Kidney glomerular epithelial cell (primary cell): ENCODE measurements around the gene CAPZB.

ENCODE experiments used
- DNase-seq: peaks from one replicate; lab custom pipeline; 2025; lab: John Stamatoyannopoulos, UW

CAPZB gene

DNA sequence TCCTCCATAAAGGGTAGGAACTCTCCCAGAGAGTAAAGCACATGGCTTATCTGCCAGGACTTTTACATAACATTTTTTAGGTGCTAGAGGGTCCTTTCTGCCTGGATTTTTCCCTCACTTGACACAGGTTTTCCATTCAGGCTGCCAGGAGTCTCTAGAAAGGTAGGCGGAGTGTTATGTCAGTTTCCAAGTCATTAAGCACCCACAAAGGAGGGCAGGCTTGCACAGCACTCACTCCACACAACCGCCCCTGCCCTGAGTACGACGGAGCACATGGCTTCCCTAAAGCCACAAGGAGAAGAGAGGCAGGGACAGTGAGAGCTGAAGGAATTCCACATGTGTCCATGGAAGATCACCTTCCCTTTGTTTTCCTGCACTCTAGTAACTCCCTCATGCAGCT is 55.7 kb downstream of the CAPZB start:
- DNase-seq, result peak; percentile 67

DNA sequence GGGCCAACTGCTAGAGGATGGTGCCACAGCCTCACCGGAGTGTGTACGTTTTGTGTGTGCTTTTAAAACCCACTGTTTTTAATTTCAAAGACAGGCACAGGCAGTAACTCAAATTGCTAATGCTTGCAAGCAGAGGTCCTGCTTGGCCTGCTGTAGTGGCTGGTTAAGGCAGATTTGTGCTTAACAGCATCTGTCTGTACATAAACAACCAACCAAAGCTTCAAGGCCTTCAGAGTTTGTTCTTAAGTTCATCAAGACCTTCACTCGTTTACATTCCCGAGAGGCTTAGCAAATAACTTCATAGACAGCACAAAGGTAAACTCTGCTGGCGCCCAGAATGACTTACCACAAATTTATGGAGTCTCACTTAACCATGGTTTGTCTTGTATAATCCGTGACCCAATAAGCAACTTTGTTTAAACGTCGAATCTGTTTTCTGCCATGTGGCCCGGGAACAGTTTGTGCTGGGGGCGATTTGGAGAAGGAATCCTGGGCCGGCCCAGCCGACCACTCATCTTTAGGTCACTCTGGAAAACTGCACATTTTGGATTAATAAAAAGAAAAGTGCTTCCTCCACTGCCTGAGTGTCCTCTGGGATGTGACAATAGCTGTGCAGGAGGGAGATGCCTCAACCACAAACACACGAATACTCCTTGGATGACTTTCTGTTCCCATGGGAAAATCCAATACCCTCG is 58.1 kb downstream of the CAPZB start:
- DNase-seq, result no peak

DNA sequence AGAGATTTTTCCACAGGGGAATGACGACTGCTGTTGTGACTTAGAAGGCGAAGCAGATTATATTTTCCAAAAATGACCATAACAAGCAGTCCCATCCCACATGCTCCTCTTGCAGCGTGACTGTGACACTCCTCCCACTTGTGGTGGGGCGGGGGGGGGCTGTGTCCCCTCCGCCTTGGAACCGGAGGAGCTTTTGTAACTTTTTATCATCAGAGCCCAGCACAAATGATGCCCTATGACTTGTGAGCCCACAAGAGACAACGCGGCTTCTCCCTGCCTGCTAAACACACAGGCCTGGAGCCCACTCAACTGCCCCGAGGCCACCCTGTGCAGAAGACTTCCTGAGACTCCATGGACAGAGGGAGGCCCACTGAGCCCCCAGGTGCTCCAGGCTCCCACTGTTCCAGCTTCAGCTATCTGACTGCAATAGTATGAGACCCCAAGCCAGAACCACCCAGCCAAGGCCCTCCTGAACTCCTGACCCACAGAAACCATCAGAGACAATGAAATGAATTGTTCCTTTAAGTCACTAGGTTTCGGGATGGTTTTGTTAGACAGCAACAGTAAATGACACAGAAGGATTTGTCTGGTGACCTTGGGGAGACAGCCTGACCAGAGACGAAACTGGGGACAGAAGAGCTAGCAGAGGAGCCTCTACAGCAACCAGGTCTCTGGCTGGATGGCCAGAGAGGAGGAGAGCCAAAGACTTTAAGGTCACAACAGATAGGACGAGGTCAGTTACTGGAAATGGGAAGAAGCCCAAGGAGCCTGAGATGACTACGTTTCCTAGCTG is 58.8 kb downstream of the CAPZB start:
- no peak for DNase-seq

DNA sequence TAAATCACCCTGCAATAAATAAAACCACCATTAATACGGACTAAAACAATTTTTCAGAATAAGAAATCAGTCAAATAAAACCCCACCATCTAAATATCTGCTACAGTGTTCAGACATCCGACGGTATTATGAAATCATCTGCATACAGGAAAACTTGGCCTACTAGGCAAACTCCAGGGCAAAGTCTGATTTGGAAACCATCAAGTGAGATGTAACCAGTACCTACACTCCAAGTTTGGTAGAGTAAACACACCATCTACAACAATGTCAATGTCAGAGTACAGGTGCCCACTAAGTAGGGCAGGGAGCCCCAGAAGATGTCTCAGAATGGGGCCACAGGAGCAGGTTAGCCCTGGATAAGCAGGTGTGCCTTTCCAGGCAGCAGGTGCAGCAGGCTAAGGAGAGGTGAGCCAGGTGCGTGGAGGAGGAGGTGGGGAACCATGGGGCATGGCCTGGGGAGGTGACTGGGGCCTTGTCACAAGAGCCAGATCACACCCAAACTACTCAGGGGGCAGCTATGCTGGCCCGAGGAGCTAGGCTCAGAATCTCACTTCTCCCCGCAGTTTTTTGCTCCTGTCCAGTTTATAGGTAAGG is 59.6 kb downstream of the CAPZB start:
- no peak for DNase-seq

DNA sequence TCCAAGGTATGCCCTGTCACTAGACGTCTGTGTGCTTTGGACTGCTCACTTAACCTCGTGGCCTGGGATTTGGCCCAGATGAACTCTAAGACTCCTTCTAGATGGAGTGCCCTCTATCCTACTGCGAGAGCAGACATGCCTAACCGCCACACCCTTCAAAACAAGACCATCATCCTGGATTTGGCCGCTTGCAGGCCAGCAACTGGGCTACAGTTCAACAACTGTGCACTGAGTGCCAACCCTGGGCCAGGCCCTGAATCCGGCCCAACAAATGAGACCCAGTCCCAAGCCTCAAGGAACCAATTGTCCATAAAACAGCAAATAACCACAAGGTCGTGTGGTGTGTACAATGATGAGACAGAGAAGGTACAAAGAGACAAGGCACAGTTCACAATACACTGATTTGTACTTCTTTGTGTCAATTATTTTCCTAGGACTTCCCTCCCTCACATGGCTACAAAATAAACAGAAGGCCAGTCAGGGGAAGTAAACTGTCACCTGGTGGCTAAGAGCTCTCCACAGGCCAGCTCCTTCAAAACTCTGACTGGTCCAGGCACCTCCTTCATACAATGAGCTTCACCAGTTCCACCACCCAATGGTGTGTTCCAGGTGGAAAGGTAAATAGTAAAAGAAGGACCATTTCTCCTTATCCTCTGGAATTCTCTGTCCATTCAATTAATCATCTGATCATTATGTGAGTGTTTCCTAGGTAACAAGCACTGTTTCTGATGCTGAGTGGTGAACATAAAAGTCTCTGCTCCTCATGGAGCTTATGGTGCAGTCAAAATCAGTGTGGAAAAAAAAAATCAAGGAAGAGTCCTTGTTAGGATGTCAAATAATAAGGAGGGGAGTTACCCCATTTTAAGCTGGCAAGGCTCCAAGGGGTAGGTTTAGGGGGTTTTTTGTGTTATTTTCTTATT is 60.4 kb downstream of the CAPZB start:
- no peak for DNase-seq

DNA sequence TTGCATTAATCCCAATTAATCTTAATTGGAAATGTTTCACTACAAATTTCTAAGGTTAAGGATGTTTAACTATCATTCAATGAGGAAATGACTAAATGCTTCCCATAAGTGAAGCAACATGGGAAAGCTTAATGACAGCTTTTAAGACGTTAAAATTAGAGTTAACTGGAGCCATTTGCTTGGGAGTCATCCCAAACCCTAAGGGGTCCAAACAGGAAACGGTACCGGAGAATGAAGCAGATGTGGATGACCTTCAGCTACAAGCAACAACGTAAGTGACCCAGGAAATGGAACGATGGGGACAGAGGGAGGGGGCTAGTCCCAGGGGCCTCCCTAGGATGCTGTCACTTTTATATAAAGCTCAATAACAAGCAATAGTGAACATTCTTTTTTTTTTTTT is 62.2 kb downstream of the CAPZB start:
- no peak for DNase-seq

DNA sequence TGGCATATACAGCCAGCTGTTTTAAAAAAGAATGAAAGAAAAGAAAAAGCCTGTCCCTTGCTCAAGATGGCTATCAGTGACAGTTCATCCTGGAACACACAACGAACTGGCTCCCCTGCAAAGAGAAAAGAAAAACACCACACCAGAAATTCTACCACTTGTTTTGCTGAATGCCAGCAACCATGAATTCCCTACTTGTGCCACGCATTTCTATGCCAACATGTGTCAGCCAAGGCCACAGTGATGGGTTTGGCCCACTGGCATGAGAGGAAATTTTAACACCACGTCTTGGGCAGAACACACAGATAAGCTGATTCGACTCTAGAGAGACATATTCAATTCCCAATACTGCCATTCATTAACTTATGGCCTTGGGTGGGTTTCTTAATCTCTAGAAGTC is 64.0 kb downstream of the CAPZB start:
- DNase-seq, result no peak

DNA sequence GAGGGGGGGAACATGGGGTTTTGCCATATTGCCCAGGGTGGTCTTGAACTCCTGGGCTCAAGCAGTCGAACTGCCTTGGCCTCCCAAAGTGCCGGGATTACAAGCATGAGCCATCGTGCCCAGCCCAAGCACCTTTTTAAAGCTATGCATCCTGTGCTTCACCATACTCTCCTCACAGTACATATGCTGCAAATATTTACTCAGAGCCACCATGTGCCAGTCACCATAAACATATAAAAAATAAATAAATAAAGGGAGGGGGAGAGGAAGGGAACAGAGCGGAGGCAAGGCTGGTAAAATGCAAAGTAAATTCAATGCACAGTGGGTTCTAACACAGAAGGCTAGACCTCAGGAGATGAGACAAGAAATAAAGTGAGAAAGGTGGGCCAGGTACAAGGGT is 64.7 kb downstream of the CAPZB start:
- DNase-seq, result no peak

DNA sequence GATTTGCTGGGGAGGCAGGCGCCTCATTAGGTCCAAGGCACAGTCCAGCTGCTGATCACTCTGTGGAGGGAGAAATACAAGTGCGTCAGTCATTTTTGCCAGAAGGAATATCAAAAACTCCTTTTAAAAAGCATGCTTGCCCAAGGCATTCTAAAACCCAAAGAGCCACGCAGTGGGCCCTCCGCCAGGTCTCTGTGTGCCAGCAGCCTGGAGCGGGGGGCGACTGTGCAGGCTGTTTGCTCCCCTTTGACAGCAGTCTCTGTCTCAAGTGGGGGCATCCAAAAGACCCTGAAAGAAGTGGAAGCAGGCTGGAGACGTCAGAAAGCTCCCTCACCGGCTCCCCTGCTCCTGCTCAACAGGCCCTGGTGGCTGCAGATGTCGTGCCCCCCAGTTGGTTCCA is 65.6 kb downstream of the CAPZB start:
- no peak for DNase-seq

DNA sequence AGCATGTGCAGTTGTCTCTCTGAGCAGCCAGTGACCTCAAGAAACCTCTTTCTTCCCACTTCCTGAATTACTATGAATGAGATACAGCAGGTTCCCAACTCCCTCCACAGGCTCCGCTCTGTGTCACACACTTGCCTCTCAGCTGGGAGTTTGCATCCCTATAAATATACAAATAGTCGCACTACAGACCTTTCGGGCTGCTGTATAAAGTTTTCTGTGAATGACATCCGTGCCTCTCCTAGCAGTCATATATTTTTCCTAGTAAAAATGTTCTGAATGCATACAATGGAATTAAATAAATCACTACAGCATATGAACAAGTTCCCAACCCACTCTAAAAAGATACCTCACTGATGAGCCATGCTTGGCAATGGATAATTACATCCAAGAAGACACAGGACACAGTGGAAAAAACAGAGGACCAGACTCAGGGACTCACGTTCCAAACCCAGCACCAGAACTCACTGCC is 66.8 kb downstream of the CAPZB start:
- DNase-seq, result no peak

DNA sequence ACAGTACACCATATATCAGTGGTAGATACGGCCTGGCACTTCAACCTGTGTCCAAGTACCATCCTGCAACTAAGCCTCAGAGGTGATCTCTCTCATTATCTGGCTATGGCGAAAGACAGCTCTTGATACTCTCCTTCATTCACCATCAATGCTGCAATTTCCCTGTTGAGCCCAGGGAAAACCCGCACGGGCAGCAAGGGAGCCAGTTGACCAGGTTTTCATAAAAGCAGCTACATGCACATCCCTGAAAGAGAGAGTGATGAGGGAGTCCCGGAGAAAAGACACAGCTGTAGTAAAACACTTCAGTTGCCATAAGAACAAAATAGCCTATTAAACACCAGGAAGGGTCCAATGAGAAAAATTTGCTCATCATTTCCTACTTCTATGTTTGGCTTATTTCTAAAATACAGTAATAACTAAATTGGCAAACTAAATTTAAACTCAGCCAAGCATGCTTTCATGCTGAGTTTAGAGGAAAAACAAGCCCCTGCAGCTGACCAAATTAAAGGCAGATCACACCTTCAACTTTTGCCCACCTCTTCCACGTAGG is 68.3 kb downstream of the CAPZB start:
- DNase-seq, result no peak

DNA sequence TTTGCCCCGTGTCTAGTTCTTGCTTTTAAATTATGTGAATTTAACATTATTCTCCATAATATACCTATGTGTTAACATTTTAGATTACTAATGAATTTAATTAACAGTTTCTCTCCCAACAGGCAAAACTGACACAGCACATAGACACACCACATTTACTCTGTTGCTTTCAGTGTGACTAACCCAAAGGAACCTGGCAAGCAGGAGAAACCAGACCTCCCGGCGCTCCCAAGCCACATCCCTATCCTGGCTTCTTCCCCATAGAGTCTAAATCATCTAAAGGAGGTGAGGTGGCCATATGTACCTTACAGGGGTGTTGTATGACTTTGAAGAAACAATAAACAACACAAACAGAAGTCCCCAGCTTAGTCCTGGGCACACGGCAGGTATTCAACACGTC is 69.2 kb downstream of the CAPZB start:
- no peak for DNase-seq

DNA sequence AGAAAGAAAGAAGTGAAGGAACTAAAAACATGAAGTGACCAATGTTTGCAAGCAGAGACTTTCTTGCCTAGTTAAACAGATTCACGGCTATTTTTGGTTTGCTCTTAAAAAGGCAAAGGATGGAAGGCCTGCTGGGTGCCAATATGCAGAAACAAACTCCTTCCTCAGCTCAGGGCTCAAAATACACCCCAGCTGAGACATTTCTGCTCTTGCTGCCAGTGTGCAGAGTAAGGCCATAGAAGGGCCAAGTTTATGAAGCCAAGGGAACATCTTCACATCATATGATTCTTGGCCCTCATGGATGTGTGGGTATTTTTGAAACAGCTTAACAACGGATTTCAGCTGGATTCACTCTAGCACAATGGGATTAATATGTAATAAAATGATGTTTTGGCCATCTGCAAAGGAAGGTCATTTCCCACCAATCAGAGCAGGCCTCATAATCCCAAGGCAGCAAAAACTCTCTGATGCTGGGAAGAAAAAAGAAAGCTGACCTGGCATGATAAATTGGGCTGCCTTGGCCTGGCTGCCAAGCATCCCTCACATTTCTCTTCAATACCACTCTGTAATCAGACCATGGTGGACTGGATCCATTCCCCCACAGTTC is 70.7 kb downstream of the CAPZB start:
- DNase-seq, result no peak

DNA sequence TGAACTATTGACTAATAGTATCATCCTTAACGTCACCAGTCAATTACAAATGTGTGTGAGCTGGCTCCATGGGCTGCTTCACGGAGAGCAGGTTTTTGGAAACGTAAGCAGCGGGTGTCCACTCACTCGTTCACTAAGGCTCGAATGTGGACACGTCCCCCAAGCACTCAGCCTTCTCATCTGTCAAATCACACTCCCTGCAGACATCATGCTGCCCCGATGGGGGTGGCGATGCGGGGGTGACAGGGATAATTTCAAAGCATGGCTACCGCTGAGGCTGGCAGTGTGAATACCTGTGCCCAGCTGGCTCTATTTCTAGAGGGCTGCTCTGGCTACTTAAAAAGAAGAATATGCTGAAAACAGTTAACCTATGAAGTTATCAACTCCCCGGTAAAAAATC is 71.3 kb downstream of the CAPZB start:
- no peak for DNase-seq

DNA sequence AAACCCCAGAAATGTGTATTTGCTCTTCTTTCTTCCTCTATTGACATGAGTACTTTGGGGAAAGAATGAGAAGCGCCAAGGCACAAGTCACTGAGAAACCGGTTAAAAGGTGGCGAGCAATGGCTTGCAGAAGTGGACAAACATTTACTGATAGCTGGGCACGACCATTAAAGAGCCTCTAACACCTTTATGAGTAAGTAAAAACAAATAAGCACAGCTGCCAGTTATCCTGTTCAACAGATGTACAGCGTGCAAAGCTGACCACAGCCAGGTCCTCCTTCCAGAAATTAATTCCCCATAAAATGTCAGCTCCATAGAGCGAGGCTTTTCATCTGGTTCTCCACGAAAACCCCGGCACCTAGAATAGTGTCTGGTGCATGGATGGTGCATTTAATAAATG is 72.7 kb downstream of the CAPZB start:
- DNase-seq, result no peak

DNA sequence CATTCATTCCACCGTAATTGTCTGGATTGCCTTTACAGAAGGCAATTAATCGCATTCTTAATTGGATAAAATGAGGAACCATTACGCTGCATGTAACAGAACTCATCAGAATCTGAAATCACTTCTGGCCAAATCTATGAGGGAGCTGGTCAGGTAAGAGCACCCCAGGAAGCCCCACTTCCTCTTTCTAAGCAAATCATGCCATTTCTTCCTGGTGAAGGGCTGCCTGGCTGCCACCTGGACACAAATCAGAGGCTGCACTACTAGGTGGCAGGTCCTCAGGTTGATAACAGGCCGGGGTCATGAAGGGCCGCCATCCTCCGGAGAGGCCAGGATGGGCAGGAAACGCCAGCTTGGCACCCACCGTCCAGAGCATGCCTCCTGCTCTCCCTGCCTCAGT is 73.7 kb downstream of the CAPZB start:
- no peak for DNase-seq

DNA sequence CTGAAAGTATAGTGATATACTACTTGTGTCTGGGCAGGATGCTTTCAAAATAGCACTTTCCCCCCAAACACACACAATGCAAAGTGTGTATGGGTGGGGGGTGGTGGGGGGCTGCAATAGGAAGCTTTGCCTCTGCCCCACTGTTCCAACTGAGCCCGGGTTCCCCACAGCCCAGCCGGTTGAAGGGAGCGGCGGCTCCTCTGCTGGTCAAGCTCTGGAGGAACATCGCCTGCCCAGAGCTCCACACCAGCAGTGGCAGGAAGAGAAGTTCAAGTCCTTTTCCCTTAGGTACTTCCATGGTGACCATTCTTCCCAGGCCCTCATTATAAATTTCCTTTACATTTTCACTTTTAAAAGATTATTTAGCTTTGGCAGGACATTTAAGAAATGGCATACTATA is 74.9 kb downstream of the CAPZB start:
- DNase-seq, result no peak

DNA sequence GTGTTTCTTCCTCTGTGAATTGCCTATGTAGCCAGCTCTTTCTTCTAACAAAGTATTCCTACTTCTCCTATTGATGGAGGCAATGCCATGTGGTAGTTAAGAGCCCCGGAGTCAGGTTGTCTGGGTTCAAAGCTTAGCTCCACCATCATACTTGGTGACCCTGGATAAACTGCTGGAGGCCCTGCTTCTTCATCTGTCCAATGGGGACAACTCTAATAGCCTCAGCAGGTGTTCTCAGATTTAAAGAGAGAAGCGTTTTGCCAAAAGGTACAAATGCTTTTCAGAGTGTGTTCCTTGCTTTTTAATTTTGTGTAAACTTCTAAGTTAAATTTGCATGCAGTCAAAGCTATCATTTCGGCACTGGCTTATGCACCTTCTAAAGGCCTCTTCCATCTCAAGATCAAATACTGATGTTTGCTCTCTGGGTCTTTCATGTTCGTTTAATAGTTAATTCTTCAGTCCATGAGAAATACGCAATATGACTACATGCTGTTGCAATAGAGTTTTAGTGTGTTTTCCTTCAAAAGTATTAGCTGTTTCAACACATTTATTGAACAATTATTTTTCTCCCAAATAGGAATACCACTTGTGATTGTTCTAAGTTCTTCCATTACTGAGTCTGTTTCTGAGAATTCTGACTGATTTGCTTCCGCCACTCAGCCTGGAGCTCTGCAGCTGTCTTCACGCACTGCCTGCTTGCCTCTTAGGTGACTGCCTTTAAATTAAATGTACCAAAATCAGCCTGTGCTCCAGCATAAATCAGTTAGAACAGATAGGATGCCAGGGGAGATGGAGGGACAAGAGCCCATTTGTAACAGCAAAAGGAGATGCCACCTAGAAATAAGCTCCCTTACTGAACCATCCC is 75.6 kb downstream of the CAPZB start:
- DNase-seq, result no peak

DNA sequence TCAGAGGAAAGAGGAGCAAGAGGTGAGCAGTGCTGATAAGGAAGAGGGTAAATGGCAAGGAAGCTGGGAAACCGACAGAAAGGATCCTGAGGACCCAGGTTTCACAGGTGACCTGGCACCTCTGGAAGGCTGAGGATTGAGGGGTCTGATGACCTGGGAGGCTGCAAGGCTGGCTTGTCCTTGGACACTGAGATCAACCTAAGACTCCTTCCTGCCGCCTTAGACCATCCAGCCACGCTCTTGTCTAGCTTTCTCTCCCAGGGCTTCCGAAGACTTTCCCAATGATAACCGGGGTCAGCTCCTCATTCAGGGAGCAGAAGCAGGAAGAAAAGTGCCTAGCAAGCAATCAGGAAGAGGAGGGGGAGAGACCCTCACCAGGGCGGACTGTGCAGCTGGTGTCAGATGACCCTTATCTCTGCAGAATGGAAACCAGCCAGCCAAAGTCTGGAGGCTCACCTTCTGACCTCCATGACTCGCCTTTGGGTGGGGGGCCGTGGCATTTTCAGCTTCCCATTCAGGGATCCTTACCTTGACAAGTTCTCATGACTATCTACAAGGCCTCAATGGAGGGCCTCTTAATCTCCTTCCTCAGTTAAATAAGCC is 77.7 kb downstream of the CAPZB start:
- no peak for DNase-seq

DNA sequence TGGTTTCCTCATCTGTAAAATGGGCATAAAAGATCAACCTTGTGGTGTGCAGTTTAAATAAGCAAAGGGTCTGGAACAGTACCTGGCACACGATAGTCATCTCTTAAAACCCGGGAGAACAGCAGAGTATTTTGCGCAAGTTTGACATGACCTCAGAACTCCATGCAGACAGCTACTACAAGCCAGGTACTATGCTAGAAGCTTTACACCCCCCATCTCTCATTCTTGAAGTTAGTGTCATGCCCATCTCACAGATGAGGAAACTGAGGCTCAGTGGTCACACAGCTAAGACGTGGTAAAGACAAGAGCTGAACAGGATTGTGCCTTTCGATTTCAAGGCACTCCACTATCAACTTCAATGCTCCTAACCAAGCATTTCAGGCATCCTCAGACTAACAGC is 78.7 kb downstream of the CAPZB start:
- DNase-seq, result no peak
